Skeletal muscle satellite cell (primary cell): Measurements from ENCODE around the gene ARHGEF7.

Experiments
- H3K27me3 ChIP-seq: 2 replicates; pipeline ENCODE4 v1.7.0; 2013; ENCODE audit warnings: low read length; ENCODE audit not compliant: control insufficient read depth, insufficient read depth
- H3K36me3 ChIP-seq: 2 replicates; pipeline ENCODE4 v1.7.0; 2013; ENCODE audit warnings: mild to moderate bottlenecking, control low read depth, low read length; ENCODE audit not compliant: insufficient read depth
- H3K4me1 ChIP-seq: 2 replicates; pipeline ENCODE4 v1.7.0; 2013; ENCODE audit warnings: low read length; ENCODE audit not compliant: control insufficient read depth, insufficient read depth
- H3K4me2 ChIP-seq: 2 replicates; pipeline ENCODE4 v1.7.0; 2013; ENCODE audit warnings: mild to moderate bottlenecking, low read length
- H3K4me3 ChIP-seq: 2 replicates; pipeline ENCODE4 v1.7.0; 2013; ENCODE audit warnings: low read length
- H3K9ac ChIP-seq: 2 replicates; pipeline ENCODE4 v1.7.0; 2013; ENCODE audit warnings: mild to moderate bottlenecking, low read depth, low read length, moderate library complexity
- H3K9me3 ChIP-seq: replicated peaks from 2 replicates; pipeline ENCODE4 v1.7.0; 2013; ENCODE audit warnings: mild to moderate bottlenecking, control low read depth, low read length

Gene ARHGEF7

DNA sequence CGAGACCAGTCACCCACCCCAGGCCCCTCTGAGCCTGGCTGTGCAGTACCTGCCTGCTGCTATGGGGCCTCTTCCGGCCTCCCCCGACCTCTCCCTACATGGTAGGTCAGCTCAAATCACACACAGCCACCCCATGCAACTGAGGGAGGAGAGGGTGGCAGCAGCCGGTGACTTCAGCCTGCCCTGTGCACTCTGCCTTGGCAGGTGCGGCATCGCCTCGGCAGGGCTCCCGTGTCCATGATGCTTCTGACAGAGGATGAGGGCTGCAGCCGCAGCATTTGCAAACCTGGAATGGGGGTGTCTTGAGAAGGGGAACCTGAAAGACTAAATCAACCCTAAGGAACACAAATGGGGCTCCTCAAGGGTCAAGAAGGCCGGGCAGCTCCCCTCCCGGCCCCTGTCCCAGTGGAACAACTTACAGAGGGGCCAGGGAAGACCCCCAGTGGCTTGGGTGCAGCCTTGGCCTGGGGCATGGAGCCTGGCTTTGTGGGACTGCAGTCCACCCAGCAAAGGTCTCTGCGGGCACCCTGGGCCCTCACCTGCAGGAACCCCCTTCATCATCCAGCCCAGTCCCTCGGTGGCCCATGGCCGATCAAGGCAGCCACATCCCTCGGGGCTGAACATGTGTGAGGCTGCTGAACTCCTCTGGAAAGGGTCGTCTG is 212.0 kb downstream of the ARHGEF7 start:
- no peak overlapping the region for H3K9ac ChIP-seq
- no peaks in the 10 kb centered on the region for H3K36me3 ChIP-seq
- H3K4me3 ChIP-seq, result no peak overlapping the region
- H3K4me1 ChIP-seq, result no peaks in the 10 kb centered on the region
- no peaks in the 10 kb centered on the region for H3K27me3 ChIP-seq
- no peaks in the 10 kb centered on the region for H3K9me3 ChIP-seq
- no peak overlapping the region for H3K4me2 ChIP-seq

DNA sequence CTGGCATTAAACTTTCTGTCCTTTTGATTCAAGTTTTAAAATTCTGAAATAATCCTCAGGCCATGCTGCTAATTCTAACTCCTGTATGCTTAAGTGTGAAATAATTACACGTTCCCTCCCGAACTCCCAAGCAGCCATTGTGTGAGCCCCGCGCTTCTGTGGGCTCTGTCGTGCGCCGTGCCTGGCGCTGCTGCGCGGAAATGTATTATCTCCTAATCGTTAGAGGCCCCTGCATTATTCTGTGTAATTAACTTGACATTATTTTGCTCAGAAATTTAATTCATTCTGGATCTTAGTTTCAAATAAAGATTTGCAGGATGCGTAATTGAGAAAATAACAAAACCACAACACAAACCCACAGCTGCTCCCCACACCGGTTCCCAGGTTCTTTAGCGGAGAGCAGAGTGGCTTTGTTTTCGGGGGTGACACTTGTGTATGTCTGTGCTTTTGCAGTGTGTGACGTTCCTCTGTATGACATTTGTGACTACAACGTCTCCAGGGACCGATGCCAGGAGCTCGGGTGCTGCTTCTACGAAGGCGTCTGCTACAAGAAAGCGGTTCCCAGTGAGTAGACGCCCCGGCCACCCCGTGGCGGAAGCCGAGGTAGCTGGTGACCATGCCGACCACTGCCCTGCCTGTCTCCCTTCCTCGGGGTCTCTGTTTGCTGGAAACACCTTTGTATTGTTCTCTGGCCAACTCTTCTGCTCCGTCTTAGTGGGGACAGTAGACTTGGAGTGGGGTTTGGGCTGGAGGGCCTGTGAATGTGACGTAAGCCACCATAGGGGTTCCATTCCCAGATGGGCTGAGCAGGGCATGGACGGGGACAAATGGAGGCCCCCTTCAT is 212.8 kb downstream of the ARHGEF7 start:
- H3K27me3 ChIP-seq, result no peaks in the 10 kb centered on the region
- no peaks in the 10 kb centered on the region for H3K4me1 ChIP-seq
- H3K9ac ChIP-seq, result no peak overlapping the region
- no peak overlapping the region for H3K4me2 ChIP-seq
- no peaks in the 10 kb centered on the region for H3K36me3 ChIP-seq
- H3K4me3 ChIP-seq, result no peak overlapping the region
- no peaks in the 10 kb centered on the region for H3K9me3 ChIP-seq

DNA sequence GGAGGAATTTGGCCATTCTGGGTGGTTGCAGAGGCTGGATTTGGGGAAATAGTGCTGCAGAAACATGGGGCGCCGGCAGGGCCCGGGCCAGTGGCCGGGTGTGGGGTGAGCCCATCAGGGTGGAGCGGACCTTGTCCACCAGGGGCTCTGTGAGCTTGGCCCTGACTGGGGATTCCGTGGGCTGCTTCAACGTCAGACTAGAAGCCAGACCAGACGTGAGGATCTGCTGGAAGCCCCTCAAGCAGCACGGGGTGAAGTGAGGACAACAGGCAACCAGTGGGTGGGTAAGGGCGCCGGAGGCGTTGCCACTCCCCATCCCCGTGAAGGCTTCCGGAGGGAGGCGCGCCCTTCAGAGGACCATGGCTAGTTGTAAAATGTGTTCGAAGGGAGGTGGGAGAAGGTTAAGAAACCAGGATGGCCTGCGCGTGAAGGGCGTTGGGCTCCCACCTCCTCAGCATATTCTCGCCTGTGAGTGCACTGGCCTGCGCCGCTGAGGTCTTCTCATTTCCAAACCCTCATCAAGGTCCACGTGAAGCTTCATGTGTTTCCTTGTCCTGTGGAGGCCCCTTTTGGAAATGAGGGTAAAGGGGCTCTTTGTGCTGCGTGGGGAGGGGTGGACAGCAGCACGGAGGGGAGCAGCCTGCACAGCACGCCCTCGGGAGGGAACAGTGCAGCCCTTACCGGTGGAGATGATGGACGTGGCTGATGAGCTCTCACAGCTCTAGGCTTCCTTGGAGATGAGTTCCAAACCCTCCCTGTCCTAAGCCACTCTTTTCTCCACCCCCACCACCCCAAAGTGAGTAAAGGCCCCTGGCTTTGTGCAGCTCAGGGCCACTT is 213.7 kb downstream of the ARHGEF7 start:
- no peak overlapping the region for H3K4me2 ChIP-seq
- no peaks in the 10 kb centered on the region for H3K9me3 ChIP-seq
- H3K4me1 ChIP-seq, result no peaks in the 10 kb centered on the region
- H3K9ac ChIP-seq, result no peak overlapping the region
- no peak overlapping the region for H3K4me3 ChIP-seq
- H3K27me3 ChIP-seq, result no peaks in the 10 kb centered on the region
- no peaks in the 10 kb centered on the region for H3K36me3 ChIP-seq

DNA sequence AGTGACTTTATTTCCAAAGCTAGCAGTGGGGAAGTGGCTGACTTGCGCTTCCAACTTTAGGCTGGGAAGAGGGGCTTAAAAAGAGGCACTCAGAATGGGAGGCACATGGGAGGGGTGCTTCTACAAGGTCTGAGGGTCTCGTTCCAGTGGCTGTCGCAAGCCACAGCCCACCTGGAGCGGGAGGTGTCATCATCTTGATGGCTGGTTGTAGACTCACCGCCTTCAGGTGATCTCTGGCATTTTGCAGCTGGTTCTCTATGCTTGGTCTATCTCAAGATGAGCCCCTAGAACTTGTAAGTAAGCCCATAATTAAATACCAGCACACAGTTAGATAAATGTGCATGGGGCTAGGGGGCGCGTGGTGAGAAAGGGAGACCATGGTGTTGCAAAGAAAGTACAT is 214.5 kb downstream of the ARHGEF7 start:
- H3K27me3 ChIP-seq, result no peaks in the 10 kb centered on the region
- H3K4me1 ChIP-seq, result no peaks in the 10 kb centered on the region
- no peak overlapping the region for H3K4me3 ChIP-seq
- no peaks in the 10 kb centered on the region for H3K36me3 ChIP-seq
- peaks cover 3% of the 10 kb centered on the region for H3K9me3 ChIP-seq
- no peak overlapping the region for H3K4me2 ChIP-seq
- no peak overlapping the region for H3K9ac ChIP-seq

DNA sequence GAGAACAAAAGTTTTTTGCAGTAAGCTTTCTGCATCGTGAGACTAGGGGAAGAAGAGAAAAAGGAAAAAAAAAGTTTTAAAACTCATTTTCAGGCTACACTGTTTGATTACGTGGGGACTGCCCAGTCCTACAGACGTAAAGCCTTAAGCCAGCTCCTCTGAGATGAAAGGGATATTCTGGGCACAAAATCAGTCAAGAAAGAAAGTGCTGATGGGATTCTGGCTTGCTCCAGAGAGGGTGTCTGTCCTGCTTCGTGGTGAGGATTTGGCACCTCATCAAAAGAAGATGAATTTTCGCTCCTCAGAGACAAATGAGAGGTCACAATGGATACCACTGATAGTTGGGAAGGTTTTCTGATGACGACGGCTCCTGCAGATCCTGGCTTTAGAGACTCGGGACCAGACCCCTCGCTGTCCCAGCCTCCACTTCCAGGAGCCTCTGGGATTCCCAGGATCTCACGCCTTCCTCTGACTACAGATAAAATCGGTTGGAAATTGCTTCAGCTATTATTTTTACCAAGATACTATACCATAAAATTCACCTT is 215.0 kb downstream of the ARHGEF7 start:
- Histone ChIP-seq H3K9ac (no peak overlapping the region), H3K4me3 (no peak overlapping the region), H3K9me3 (peaks cover 3% of the 10 kb centered on the region), H3K4me1 (no peaks in the 10 kb centered on the region), H3K27me3 (no peaks in the 10 kb centered on the region), H3K36me3 (no peaks in the 10 kb centered on the region), H3K4me2 (no peak overlapping the region)

DNA sequence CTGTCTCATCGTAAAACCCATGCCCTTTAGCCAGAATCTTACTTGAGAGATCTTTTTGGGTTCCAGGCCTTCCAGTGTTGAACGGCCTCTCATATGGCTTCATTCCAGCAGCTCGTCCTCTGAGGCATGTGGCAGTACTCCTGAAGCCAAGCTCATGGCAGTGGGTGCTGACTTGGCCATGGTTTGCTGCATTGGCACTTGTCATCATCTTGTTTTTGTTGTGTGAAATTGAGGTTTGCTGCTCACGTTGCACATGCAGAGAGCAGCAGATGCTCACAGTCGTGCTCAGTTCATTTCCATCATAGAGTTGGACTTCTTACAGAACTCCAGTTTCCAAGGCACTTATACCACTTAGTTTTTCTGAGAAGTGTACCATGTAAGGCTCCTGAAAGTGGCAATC is 220.2 kb downstream of the ARHGEF7 start:
- peaks cover 3% of the 10 kb centered on the region for H3K9me3 ChIP-seq
- H3K4me1 ChIP-seq, result peaks cover 8% of the 10 kb centered on the region
- H3K27me3 ChIP-seq, result peaks cover 3% of the 10 kb centered on the region
- H3K36me3 ChIP-seq, result no peaks in the 10 kb centered on the region
- H3K4me3 ChIP-seq, result no peak overlapping the region
- no peak overlapping the region for H3K4me2 ChIP-seq
- no peak overlapping the region for H3K9ac ChIP-seq

DNA sequence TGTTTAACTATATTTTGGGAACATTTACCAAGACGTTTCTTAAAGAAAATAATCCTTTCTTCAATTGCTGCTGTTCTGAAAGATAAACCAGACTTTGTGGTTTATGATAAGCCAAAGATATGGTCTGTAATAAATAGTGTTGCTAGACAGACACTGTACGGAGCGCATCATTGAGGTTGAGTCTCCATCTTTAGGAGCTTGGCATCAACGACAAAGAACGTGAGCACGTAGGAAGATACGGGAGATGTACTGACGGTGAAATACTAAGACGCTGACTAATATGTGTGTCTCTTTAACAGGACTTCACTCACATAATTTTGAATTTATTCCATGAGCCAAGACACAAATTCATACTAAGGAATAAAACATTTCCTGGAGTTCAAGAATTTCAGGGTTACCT is 221.6 kb downstream of the ARHGEF7 start:
- Histone ChIP-seq H3K9me3 (peaks cover 3% of the 10 kb centered on the region), H3K9ac (no peak overlapping the region), H3K4me2 (no peak overlapping the region), H3K4me3 (no peak overlapping the region), H3K4me1 (peaks cover 8% of the 10 kb centered on the region), H3K27me3 (peaks cover 3% of the 10 kb centered on the region), H3K36me3 (no peaks in the 10 kb centered on the region)

DNA sequence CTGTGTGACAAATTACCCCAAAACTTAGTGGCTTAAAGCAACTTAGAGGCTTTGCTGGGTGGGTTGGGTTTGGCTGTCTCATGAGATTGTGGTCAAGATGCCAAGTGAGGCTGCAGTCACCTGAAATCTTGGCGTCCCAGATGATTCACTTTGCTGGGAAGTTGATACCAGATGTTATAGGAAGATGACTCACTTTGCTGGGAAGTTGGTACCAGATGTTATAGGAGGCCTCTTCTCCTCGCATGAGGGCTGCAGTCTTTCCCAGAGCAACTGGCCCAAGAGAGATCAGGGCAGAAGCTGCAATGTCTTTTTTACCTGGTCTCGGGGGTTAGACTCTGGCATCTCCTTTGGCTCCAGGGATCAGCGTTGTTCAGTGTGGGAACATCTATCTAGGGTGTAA is 222.1 kb downstream of the ARHGEF7 start:
- H3K4me3 ChIP-seq, result no peak overlapping the region
- H3K9ac ChIP-seq, result no peak overlapping the region
- no peak overlapping the region for H3K4me2 ChIP-seq
- peaks cover 8% of the 10 kb centered on the region for H3K4me1 ChIP-seq
- H3K36me3 ChIP-seq, result no peaks in the 10 kb centered on the region
- H3K27me3 ChIP-seq, result peaks cover 3% of the 10 kb centered on the region
- peaks cover 3% of the 10 kb centered on the region for H3K9me3 ChIP-seq

DNA sequence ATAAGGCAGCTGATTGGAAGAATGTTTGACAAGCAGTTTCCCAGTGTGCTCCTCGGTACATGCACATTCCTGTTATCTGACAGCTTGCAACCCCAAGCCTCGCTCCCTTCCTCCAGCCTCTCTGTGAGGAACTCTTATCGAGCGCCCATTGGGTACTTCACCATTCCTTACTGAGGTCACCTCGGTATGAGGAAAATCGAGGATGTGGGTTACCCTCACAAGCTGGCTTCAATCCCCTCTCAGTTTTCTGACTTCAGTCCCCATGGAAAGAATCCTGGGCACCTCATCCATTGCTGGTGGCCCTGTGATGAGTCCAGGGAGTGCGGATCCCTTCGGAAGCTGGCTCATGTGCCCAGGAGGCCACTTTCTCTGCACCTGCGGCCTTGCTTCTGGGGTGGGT is 222.6 kb downstream of the ARHGEF7 start:
- H3K9ac ChIP-seq, result no peak overlapping the region
- H3K9me3 ChIP-seq, result peaks cover 3% of the 10 kb centered on the region
- no peak overlapping the region for H3K4me3 ChIP-seq
- H3K4me2 ChIP-seq, result no peak overlapping the region
- H3K36me3 ChIP-seq, result no peaks in the 10 kb centered on the region
- peaks cover 3% of the 10 kb centered on the region for H3K27me3 ChIP-seq
- peaks cover 8% of the 10 kb centered on the region for H3K4me1 ChIP-seq

DNA sequence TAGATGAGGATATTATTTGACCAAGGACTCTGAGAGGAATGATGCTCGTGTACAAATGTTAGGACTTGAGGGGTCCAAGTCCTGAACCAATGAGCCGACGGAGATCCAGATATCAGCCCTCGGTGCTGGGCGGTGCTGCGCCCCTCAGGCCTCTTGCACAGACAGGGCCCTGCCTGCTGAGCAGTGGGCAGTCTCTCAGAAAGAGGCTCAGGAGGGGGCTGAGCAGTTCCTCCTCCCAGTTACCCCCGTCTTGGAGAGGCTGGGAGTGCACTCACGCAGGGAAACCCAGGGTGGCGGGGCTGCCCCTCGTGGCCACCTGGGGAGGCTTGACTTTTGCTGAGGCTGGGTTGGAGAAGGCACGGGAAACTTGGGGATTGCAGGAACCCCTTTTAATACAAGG is 223.7 kb downstream of the ARHGEF7 start:
- H3K9me3 ChIP-seq, result peaks cover 3% of the 10 kb centered on the region
- peaks cover 3% of the 10 kb centered on the region for H3K27me3 ChIP-seq
- peaks cover 8% of the 10 kb centered on the region for H3K4me1 ChIP-seq
- no peaks in the 10 kb centered on the region for H3K36me3 ChIP-seq
- H3K4me2 ChIP-seq, result no peak overlapping the region
- H3K4me3 ChIP-seq, result no peak overlapping the region
- H3K9ac ChIP-seq, result no peak overlapping the region
